ENCODE results near the gene PSMB3. TPM values are rescaled to one million over a fixed set of nuclear protein-coding genes. Genes with fewer than 3 reads are reported as not detected.
A peak's percentile ranks its signal among the peaks of the same experiment; 100 is the strongest.

Gene PSMB3
- total RNA-seq, 1 experiment from 2014 or later: 346 TPM

DNA sequence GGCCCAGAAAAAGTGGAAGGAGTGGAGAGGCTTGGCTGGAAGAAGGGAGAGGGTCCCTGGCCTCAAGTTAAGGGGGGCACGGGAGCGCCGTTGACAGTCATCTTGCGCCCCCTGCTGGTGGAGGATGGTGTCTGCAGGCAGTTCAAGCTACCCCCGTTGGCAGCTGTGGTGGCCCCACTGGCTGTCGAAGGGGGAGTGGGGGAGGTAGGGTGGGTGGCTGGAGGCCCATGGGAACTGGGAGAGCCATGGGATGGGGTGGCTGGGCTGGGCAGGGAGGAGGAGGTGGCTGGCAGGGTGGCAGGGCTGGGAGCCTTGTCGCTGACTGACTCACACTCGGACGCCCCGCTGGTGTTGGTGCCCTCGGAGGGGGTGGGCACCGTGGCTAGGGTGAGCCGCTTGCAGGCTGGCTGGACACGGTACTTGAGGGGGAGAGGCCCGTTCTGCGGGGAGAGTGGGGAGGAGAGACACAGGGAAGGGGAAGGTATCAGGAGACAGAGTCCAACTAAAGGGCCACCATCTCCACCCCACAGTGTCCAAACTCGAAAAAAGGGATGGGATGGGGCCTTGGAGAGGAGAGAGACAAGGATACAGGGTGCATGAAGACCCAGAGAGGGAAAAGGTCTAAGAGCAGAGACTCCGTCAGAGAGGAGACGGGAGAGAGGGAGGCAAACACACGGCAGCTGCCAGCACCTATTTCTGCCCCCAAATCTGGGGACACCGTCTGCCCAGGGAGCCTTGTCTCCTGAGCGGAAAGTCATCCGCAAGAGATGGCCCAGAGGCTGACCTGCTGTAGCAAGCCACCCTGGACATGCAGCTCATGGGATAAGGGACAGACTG is 17.2 kb upstream of the PSMB3 start:
- no peak overlapping the region for H2AFZ ChIP-seq (ENCODE audit: low read depth, low read length, poor library complexity, severe bottlenecking)
- no peak overlapping the region for H3K4me2 ChIP-seq (ENCODE audit: low read length)
- no peak for DNase-seq (ENCODE audit: low read depth, low spot score)
- H3K27ac ChIP-seq (ENCODE audit: low read depth, low read length): peak overlapping the region; percentile 43; the same call in 1 of the 2 replicates
- ChIA-PET RAD21 (ENCODE audit: low non-redundant PET in 1 of 2, low total read pairs in 2 of 2, uncharacterized antibody in 2 of 2, unreplicated experiment in 2 of 2) (interaction anchor here (0.7 to 1.4 kb wide), 2 partner anchors 57 to 418 kb away, joined by 3 to 6 read pairs; no protein-coding TSS in a partner anchor), POLR2A (interaction anchor here (0.8 kb wide), 1 partner anchor 10 kb away, joined by 3 read pairs; no protein-coding TSS in a partner anchor), CTCF (interaction anchor here (0.6 to 2.5 kb wide), 19 partner anchors 11 to 177 kb away, joined by 3 to 19 read pairs (median 4); partner anchors contain the start of gene PCGF2)
- H3K9me3 ChIP-seq (ENCODE audit: control insufficient read depth in 1 of 2, insufficient read depth in 1 of 2, low read depth in 1 of 2, low read length in 2 of 2): no peaks in the 10 kb centered on the region
- no peak overlapping the region for H3K9ac ChIP-seq (ENCODE audit: low read length)
- intact Hi-C loops (cut with micrococcal nuclease): loop anchor here (1.0 to 10.0 kb wide), 2 partner anchors 58 to 419 kb away; partner anchors contain the start of gene PLXDC1
- no peak overlapping the region for H3K4me3 ChIP-seq (replicated peaks in 1 of 2; ENCODE audit: low read depth in 1 of 2, low read length in 2 of 2)
- H4K20me1 ChIP-seq (ENCODE audit: insufficient read depth): no peaks in the 10 kb centered on the region
- H3K27me3 ChIP-seq (ENCODE audit: insufficient read depth, low read length): no peaks in the 10 kb centered on the region
- peaks cover 36% of the 10 kb centered on the region for H3K79me2 ChIP-seq (ENCODE audit: insufficient read depth, low read length)
- ATAC-seq: peak; percentile 29
- peaks cover 21 to 44% of the 10 kb centered on the region in 2 experiments for H3K36me3 ChIP-seq (ENCODE audit: control insufficient read depth in 1 of 2, insufficient read depth in 2 of 2, low read length in 2 of 2)
- H3K9me2 ChIP-seq (ENCODE audit: insufficient read depth): no peaks in the 10 kb centered on the region
- BruUV-seq (replicated peaks): TSS peak; percentile 43
- TF ChIP-seq, protein P1, sequence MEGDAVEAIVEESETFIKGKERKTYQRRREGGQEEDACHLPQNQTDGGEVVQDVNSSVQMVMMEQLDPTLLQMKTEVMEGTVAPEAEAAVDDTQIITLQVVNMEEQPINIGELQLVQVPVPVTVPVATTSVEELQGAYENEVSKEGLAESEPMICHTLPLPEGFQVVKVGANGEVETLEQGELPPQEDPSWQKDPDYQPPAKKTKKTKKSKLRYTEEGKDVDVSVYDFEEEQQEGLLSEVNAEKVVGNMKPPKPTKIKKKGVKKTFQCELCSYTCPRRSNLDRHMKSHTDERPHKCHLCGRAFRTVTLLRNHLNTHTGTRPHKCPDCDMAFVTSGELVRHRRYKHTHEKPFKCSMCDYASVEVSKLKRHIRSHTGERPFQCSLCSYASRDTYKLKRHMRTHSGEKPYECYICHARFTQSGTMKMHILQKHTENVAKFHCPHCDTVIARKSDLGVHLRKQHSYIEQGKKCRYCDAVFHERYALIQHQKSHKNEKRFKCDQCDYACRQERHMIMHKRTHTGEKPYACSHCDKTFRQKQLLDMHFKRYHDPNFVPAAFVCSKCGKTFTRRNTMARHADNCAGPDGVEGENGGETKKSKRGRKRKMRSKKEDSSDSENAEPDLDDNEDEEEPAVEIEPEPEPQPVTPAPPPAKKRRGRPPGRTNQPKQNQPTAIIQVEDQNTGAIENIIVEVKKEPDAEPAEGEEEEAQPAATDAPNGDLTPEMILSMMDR (IDR thresholded peaks at IDR 0.05 in 2 of 3, conservative IDR thresholded peaks at IDR 0.05 in 1 of 3; ENCODE audit: borderline replicate concordance in 1 of 3, insufficient read depth in 1 of 3, low read depth in 2 of 3, low read length in 2 of 3): peak; percentile 56 to 90 (median 90); a peak in 5 of 6 replicates
- TF ChIP-seq FOSL1 (IDR thresholded peaks at IDR 0.05; ENCODE audit: low read depth) (no peak), SP1 (IDR thresholded peaks at IDR 0.05; ENCODE audit: low read depth) (no peak), POLR2A (IDR thresholded peaks at IDR 0.05; ENCODE audit: borderline replicate concordance, extremely low read depth, insufficient read depth, insufficient read length) (peak; percentile 7), TCF7L2 (IDR thresholded peaks at IDR 0.05; ENCODE audit: borderline replicate concordance, extremely low read depth, insufficient read depth, insufficient read length) (no peak), EZH2phosphoT487 (IDR thresholded peaks at IDR 0.05; ENCODE audit: borderline replicate concordance) (no peak), JUND (IDR thresholded peaks at IDR 0.05) (no peak), RAD21 (IDR thresholded peaks at IDR 0.05; ENCODE audit: low read depth) (peak; percentile 74), POLR2AphosphoS5 (IDR thresholded peaks at IDR 0.05; ENCODE audit: low read depth, low read length) (peak; percentile 43), CEBPB (IDR thresholded peaks at IDR 0.05; ENCODE audit: low read depth) (no peak)
- TF ChIP-seq, protein P2, sequence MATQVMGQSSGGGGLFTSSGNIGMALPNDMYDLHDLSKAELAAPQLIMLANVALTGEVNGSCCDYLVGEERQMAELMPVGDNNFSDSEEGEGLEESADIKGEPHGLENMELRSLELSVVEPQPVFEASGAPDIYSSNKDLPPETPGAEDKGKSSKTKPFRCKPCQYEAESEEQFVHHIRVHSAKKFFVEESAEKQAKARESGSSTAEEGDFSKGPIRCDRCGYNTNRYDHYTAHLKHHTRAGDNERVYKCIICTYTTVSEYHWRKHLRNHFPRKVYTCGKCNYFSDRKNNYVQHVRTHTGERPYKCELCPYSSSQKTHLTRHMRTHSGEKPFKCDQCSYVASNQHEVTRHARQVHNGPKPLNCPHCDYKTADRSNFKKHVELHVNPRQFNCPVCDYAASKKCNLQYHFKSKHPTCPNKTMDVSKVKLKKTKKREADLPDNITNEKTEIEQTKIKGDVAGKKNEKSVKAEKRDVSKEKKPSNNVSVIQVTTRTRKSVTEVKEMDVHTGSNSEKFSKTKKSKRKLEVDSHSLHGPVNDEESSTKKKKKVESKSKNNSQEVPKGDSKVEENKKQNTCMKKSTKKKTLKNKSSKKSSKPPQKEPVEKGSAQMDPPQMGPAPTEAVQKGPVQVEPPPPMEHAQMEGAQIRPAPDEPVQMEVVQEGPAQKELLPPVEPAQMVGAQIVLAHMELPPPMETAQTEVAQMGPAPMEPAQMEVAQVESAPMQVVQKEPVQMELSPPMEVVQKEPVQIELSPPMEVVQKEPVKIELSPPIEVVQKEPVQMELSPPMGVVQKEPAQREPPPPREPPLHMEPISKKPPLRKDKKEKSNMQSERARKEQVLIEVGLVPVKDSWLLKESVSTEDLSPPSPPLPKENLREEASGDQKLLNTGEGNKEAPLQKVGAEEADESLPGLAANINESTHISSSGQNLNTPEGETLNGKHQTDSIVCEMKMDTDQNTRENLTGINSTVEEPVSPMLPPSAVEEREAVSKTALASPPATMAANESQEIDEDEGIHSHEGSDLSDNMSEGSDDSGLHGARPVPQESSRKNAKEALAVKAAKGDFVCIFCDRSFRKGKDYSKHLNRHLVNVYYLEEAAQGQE (IDR thresholded peaks at IDR 0.05; ENCODE audit: low read depth): no peak
- TF ChIP-seq, protein P3, sequence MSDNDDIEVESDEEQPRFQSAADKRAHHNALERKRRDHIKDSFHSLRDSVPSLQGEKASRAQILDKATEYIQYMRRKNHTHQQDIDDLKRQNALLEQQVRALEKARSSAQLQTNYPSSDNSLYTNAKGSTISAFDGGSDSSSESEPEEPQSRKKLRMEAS (IDR thresholded peaks at IDR 0.05): no peak
- H3K4me1 ChIP-seq (ENCODE audit: control insufficient read depth in 1 of 2, insufficient read depth in 2 of 2, low read length in 2 of 2): peaks cover 8 to 26% of the 10 kb centered on the region in 2 experiments; a peak in 2 of 4 replicates

All from HCT116 (cell line).